Right lung (tissue), 5 donors: ENCODE data around the gene PAK6. TPM values are rescaled to one million over a fixed set of nuclear protein-coding genes. Genes with fewer than 3 reads are reported as not detected.

Source experiments
- polyA plus RNA-seq, 5 donors: library from polyadenylated mRNA; unstranded; fragments of 120-200 nt; gene quantifications; one replicate each; pipeline versions ENCODE4 v1.2.1 to v1.2.3, GENCODE V29; 2013; ENCODE audit warnings: inconsistent platforms in 1 of 5, low replicate concordance in 1 of 5; ENCODE audit not compliant: insufficient read length in 5 of 5, insufficient read depth in 1 of 5

The PAK6 gene
- polyA plus RNA-seq, 5 donors = 4.8 to 8.8 (median 6.0) TPM

Other genes with a start within 250 kb of the PAK6 start
- gene SRP14, start 199.9 kb upstream of the PAK6 start, polyA plus RNA-seq = 100 to 1,000 TPM; 506 to 659 (median 563) TPM
- 10 to 100 TPM; 43.9 to 55.6 (median 44.3) TPM for gene BMF, start 130.2 kb upstream of the PAK6 start, polyA plus RNA-seq
- gene BUB1B, start 78.0 kb upstream of the PAK6 start, polyA plus RNA-seq = 10 to 100 TPM; 19.0 to 58.1 (median 38.9) TPM
- not detected for gene ANKRD63, start 44.0 kb downstream of the PAK6 start, polyA plus RNA-seq
- 10 to 100 TPM; 10.1 to 20.7 (median 16.4) TPM for gene PLCB2, start 68.9 kb downstream of the PAK6 start, polyA plus RNA-seq
- gene INAFM2, start 84.6 kb downstream of the PAK6 start, polyA plus RNA-seq = 10 to 100 TPM; 20.8 to 26.1 (median 22.0) TPM
- gene CCDC9B, start 101.9 kb downstream of the PAK6 start, polyA plus RNA-seq = 1 to 10 TPM; 5.1 to 9.7 (median 6.2) TPM
- gene PHGR1, start 112.0 kb downstream of the PAK6 start, polyA plus RNA-seq = 1 to 10 TPM in 1 of 5 donors, not detected in 4; 1.8 TPM
- 1 to 10 TPM; 1.1 to 3.3 (median 1.4) TPM for gene DISP2, start 119.2 kb downstream of the PAK6 start, polyA plus RNA-seq
- 10 to 100 TPM; 22.7 to 48.8 (median 33.0) TPM for gene KNSTRN, start 143.7 kb downstream of the PAK6 start, polyA plus RNA-seq
- 100 to 1,000 TPM in 3 of 5 donors, 10 to 100 TPM in 2; 87.7 to 120 (median 113) TPM for gene IVD, start 166.7 kb downstream of the PAK6 start, polyA plus RNA-seq
- 10 to 100 TPM; 10.4 to 16.6 (median 13.5) TPM for gene BAHD1, start 201.9 kb downstream of the PAK6 start, polyA plus RNA-seq
- gene CHST14, start 231.9 kb downstream of the PAK6 start, polyA plus RNA-seq = 10 to 100 TPM; 31.6 to 48.8 (median 39.3) TPM